HG03469 (cell line): ENCODE data around the gene CHN2.
"Not testable (repeated sequence)": the region's sequence is repeated elsewhere in the genome, so short reads cannot be mapped to it uniquely, and the experiment has no call there.

Experiments used
- ATAC-seq: cut with Tn5 transposase; IDR thresholded peaks from one replicate; pipeline ENCODE4 v1.9.1; 2021; ENCODE audit warnings: mild to moderate bottlenecking, moderate library complexity, moderate number of reproducible peaks; ENCODE audit not compliant: unreplicated experiment

Gene CHN2

GRCh38 chr7:29185613-29186012, 9.0 kb upstream of the CHN2 start:
- no peak for ATAC-seq

GRCh38 chr7:29189743-29190201, 4.8 kb upstream of the CHN2 start:
- no peak for ATAC-seq

DNA sequence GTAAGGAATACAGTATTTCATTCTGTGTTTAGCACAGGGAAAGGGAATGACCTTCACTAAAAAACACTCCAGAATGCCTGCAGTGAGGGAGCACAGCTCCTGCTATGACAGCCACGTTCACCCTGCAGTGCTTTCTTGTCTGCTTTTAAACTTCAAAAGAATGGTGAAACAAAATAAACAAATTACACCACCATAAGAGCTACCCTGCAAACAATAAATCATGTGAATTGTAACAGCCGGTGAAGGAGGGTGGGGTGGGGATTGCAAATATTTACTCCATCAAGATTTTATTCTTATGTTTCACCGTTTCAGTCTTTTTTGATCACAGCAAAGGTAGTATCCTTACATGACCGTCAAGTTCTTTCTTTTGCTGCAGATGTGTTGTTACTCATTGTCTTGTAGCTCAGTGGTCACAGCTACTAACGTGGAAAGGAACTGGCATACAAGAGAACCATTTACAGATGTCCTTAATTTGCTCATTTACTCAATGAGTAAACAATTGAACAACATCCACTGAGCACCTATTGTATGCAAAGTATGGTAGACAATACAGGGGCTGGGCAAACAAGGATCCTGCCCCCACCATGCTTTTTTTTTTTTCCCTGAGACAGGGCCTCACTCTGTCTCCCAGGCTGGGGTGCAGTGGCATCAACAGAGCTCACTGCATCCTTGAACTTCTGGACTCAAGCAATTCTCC, 4.1 kb upstream of the CHN2 start:
- ATAC-seq = no peak

GRCh38 chr7:29192323-29192722, 2.3 kb upstream of the CHN2 start:
- ATAC-seq = no peak

DNA sequence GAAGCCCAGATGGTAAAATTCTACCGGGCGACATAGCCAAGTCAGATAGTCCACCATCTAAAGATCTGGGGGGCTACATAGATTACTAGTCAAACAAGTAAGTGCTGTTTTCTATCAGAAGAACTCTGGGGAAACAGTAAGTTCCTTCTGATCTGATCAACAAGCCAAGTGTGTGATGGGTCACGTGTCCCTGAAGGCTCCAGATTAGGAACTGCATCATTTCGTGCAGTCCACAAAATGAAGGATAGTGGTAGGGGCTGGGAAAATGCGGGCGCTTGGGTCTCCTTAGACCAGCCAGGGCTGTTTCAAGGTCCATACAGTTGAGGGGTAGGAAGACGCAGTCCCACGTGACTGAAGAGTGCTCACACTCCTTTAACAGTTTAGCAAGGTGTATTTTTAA, 1.8 kb upstream of the CHN2 start:
- ATAC-seq = no peak

DNA sequence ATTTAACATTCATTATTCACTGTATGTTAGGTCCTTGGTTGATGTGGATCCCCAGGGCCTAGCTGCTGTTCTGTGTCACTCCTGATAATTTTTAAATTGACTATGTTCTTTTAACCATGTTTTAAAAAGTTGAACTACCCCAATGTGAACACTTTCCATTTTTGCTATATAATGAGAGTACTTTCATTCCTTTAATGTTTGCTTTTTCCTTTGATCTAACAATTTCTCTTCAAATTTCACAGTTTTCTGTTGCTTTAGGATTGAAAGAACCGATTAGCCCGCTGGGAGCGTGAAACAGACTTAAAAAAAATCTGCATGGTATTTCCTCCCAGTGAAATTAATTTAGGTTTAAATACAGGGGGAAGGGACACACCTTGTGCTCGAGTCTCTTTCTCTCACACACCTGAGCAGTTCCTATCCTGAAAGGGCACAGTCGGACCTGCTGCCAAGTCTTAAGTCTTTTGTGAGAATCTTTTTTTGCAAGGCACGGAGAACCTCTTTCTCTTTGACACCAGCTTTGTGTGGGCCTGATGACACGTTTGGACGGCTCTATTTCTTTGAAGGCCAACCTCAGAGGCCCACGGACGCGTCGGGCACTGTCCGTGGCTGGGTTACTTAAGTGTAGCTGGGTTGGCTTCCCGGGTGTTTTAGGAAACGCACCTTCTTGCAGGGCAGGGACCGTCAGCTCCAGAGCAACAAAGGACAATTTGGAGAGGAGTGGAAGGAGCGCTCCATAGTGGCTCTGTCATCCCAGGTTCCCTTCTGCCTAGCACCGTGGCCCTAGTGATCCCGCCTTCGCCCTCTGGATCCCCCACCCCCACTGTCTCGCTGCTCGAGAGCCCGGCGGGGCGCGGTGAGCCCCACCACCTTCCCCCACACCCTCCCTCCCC, 1.0 kb upstream of the CHN2 start:
- ATAC-seq = no peak

DNA sequence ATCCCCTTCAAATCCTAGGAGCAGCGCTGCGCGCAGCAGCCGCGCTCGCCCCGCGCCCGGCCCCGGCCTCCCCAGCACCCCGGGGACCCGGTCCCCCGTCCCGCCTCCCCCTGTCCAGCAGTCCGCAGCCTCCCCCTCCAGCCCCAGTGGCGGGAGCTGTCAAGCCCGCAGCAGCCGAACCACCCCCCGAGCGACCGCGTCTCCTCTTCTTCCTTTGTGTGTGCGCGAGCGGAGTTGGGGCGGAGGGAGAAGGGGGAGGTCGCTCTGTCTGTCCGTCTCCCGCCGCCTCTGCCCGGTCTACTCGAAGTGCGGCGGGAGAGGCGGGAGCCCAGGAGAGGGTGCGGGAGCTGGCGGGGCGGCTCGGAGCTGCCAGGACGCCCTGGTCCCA, 375 bp upstream of the CHN2 start:
- no peak for ATAC-seq

DNA sequence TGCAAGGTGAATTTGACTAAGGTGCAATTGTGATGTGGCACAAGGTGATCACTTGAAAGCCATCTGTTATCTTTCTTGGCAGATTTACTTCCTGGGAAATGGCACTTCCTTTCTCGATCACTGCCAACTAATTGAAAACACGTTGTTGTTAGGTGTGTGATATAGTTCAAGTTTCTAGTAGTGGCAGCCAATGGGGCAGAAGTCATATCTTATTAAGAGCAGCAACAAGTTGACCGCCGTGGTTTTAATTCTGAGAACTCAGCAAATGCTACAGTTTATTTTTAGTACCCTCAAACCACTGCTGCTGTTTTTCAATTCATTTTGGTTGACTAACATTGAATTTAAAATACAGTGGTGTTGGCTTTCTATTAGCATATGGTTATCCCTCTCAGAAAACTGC, 1.6 kb downstream of the CHN2 start:
- no peak for ATAC-seq

DNA sequence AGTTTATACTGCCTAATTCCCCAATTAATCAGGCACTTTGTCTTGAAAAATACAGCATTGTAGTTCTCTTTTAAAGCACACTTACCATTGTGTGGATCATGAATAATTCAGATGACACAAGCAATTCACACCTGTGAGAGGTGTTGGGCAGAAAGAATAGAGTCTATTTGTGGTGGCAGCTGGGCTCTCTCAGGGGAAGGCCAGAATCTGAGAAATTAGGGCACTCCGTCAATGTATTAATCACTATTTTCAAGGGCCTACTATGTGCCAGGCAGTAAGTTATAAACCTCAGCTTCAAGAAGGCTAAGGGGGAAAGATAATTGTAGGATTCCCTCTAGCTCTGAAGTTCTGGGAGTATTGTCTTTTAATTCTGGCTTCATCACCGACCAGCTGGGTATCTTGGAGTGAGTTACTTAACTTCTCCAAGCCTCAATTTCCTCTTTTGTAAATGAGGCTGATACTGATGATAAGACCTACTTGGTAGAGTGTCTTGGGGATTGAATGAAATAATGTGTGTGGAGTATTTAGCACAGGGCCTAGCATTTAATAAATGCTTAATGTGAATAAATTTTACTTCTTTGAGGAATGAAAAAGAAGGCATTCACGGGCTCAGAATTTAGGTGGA, 2.5 kb downstream of the CHN2 start:
- no peak for ATAC-seq

GRCh38 chr7:29197916-29198315, 3.3 kb downstream of the CHN2 start:
- ATAC-seq = no peak

DNA sequence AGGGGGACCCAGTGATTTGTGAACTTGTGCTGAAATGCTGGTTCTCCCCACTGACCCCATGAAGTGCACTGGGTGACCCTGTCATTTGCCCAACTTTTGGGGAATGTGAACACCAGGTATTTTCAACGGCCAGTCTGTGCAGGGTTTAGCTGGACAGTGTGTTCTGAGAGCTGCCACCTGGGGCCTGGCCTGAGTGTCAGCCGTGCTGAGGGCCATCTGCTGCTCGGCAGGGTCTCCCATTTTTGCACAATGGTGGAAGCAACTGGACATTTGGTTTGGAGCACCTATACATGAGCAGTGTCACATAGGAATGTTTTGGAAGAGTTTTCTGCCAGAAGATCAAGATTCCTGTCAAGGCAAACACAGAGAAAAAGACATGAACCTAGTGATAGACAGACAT, 5.2 kb downstream of the CHN2 start:
- ATAC-seq = no peak

GRCh38 chr7:29202651-29203069, 8.1 kb downstream of the CHN2 start:
- no peak for ATAC-seq

- no peak for ATAC-seq
Measured at GRCh38 chr7:29204491-29205272, 10.1 kb downstream of the CHN2 start.

GRCh38 chr7:29207162-29207801, 12.7 kb downstream of the CHN2 start:
- ATAC-seq = no peak

DNA sequence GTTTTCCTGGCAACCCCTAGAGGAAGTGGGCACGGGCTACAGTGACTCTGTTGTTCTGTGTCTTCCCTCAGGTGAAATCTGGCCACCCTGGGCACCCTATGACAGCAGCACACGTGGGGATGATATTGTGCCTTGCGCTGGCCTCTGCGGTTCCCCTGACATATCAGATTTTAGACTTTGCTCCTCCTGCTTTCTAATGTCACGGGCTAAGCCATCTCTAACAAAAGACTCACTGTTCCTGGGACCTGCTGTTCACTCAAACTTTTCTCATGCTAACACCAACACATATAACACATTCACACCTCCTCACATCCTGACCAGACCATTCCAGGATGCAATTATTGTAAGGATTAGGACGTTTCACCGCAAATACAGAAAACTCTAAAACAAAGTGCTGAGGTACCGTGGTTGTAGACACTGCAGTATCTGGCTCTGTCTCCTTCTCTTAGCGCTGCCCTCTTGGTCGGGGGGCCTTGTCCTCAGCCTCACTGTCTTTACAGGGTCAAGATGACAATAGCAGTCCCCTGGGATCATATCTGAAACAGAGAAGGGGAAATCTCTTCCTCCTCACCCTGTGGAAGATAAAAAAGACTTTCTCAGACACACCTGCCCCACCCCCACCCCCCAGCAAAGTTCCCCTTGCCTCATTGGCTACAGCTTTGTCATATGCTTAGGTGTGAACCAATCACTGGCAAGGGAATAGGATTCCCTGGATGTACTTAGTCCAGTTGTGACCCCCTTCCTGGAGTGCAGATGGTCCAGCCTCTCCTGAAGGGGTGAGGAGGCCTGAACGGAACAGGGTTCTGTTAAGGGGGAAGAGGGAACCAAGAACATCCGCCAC, 14.1 kb downstream of the CHN2 start:
- ATAC-seq = no peak

DNA sequence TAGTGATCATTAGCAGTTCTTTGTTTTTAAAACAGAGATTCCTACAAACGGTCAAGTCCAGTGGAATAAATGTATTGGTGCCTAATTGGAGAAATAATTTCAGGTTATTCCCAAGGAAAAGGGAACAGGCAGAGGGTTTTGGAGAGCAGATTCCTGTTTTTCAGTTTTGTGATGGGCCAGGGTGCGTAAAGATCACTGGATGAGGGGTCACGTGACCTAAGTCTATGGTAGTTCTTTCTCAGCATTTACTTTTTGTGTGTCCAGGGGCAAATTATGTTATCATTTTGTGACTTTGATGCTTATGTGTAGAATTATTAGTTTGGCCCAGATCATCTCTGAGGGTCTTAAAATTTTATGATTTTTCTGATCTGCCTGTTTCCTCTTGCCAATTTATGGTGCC, 15.2 kb downstream of the CHN2 start:
- ATAC-seq = no peak

GRCh38 chr7:29212736-29213135, 18.2 kb downstream of the CHN2 start:
- not testable (repeated sequence) for ATAC-seq

- ATAC-seq = no peak
Measured at GRCh38 chr7:29214056-29214455, 19.5 kb downstream of the CHN2 start.

DNA sequence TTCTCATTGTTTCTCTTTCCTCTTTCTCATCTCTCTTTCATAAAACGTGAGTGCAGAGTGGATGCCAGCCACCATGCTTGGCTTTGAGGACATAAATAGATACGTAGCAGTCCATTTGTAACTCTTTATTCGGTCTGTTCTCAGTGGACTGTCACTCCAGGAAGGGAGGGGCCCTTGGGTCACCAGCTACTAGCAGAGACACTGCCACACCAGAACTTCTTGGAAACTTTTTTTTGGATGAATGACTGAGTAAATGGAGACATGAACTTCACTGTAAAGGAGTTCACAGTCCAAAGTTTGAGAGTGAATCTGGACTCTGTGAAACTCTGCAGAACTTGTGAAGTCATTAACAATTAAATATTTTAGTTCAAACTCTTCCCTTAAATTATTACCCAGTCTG, 20.2 kb downstream of the CHN2 start:
- ATAC-seq = no peak

DNA sequence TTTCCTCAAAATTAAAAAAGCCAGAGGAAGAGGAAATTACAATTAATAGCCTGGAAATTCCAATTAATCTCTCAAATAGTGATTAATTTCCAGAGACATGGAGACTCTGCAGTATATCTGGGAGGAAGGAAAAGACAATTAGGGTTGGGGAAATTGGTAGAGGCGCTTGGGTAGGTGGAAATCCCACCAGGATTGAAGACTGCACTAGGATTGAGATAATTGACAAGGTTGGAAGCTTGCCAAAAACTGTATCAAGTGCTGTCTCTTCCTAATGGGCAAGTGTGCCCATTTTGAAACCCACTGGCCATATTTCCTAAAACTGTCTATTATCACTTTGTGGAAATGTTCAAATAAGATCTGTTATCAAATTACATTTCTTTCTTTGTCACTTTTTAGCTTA, 21.6 kb downstream of the CHN2 start:
- no peak for ATAC-seq
